SK-N-SH treated with all-trans-retinoic acid at 6 μM for 48 hours (cell line): ENCODE results near the gene LTF.

Source experiments
- ATAC-seq: fragments of 200-7000 bp; cut with Tn5 transposase; 3 replicates; pipeline ENCODE4 v1.9.1; 2020; ENCODE audit warnings: mild to moderate bottlenecking, moderate library complexity
- BACH2 ChIP-seq: fragments of 250-450 bp; sonication (Bioruptor Pico); IDR thresholded peaks from 2 replicates; pipeline ENCODE4 v1.9.0; 2021; ENCODE audit warnings: mild to moderate bottlenecking, borderline replicate concordance
- CSDC2 ChIP-seq: fragments of 250-450 bp; sonication (Bioruptor Pico); IDR thresholded peaks from 2 replicates; pipeline ENCODE4 v1.5.0; 2020; ENCODE audit warnings: mild to moderate bottlenecking, moderate library complexity
- CSRNP3 ChIP-seq: fragments of 250-450 bp; sonication (Bioruptor Pico); IDR thresholded peaks from 2 replicates; pipeline ENCODE4 v1.5.1; 2021; ENCODE audit warnings: mild to moderate bottlenecking, moderate library complexity
- ESRRG ChIP-seq: fragments of 250-450 bp; sonication (Bioruptor Pico); IDR thresholded peaks from 2 replicates; pipeline ENCODE4 v1.6.1; 2021; ENCODE audit warnings: mild to moderate bottlenecking
- ISL1 ChIP-seq: fragments of 250-450 bp; sonication (Bioruptor Pico); IDR thresholded peaks from 2 replicates; pipeline ENCODE4 v2.1.2; 2022; ENCODE audit warnings: mild to moderate bottlenecking, moderate library complexity
- OSR1 ChIP-seq: fragments of 250-450 bp; sonication (Bioruptor Pico); IDR thresholded peaks from 2 replicates; pipeline ENCODE4 v1.8.0; 2022; ENCODE audit warnings: moderate library complexity, mild to moderate bottlenecking, inconsistent platforms
- PATZ1 ChIP-seq: fragments of 250-450 bp; sonication (Bioruptor Pico); IDR thresholded peaks from 2 replicates; pipeline ENCODE4 v1.8.0; 2020; ENCODE audit warnings: mild to moderate bottlenecking, moderate library complexity, borderline replicate concordance
- PPARA ChIP-seq: fragments of 250-450 bp; sonication (Bioruptor Pico); IDR thresholded peaks from 2 replicates; pipeline ENCODE4 v1.5.0; 2020; ENCODE audit warnings: mild to moderate bottlenecking, borderline replicate concordance
- RARB ChIP-seq: fragments of 250-450 bp; sonication (Bioruptor Pico); IDR thresholded peaks from 2 replicates; pipeline ENCODE4 v1.8.0; 2021; ENCODE audit warnings: mild to moderate bottlenecking, moderate library complexity
- SNAI2 ChIP-seq: fragments of 250-450 bp; sonication (Bioruptor Pico); IDR thresholded peaks from 2 replicates; pipeline ENCODE4 v1.5.0; 2020; ENCODE audit warnings: mild to moderate bottlenecking, moderate library complexity
- TCF4 ChIP-seq: fragments of 250-450 bp; sonication (Bioruptor Pico); IDR thresholded peaks from 2 replicates; pipeline ENCODE4 v1.8.0; 2021; ENCODE audit warnings: mild to moderate bottlenecking, moderate library complexity, borderline replicate concordance
- TOX ChIP-seq: fragments of 250-450 bp; sonication (Bioruptor Pico); IDR thresholded peaks from 2 replicates; pipeline ENCODE4 v1.8.0; 2021; ENCODE audit warnings: mild to moderate bottlenecking, moderate library complexity, borderline replicate concordance
- ZC3H10 ChIP-seq: fragments of 250-450 bp; sonication (Bioruptor Pico); IDR thresholded peaks from 2 replicates; pipeline ENCODE4 v1.5.1; 2021; ENCODE audit warnings: mild to moderate bottlenecking, moderate library complexity
- ZFP3 ChIP-seq: fragments of 250-450 bp; sonication (Bioruptor Pico); IDR thresholded peaks from 2 replicates; pipeline ENCODE4 v1.5.0; 2020; ENCODE audit warnings: mild to moderate bottlenecking, moderate library complexity
- ZFP30 ChIP-seq: fragments of 450-650 bp; formaldehyde crosslinking; IDR thresholded peaks from 2 replicates; pipeline ENCODE4 v1.5.0; 2022; ENCODE audit warnings: mild to moderate bottlenecking, moderate library complexity
- ZNF565 ChIP-seq: fragments of 450-650 bp; formaldehyde crosslinking; conservative IDR thresholded peaks from 2 replicates; pipeline ENCODE4 v1.5.0; 2020; ENCODE audit warnings: low read depth, mild to moderate bottlenecking, moderate library complexity
- ZNF70 ChIP-seq: fragments of 450-650 bp; formaldehyde crosslinking; IDR thresholded peaks from 2 replicates; pipeline ENCODE4 v1.5.0; 2020; ENCODE audit warnings: mild to moderate bottlenecking, moderate library complexity
- TF ChIP-seq, protein P1 (sequence below): fragments of 250-450 bp; sonication (Bioruptor Pico); IDR thresholded peaks from 2 replicates; pipeline ENCODE4 v1.5.0; 2020; ENCODE audit warnings: mild to moderate bottlenecking, moderate library complexity

The LTF gene

DNA sequence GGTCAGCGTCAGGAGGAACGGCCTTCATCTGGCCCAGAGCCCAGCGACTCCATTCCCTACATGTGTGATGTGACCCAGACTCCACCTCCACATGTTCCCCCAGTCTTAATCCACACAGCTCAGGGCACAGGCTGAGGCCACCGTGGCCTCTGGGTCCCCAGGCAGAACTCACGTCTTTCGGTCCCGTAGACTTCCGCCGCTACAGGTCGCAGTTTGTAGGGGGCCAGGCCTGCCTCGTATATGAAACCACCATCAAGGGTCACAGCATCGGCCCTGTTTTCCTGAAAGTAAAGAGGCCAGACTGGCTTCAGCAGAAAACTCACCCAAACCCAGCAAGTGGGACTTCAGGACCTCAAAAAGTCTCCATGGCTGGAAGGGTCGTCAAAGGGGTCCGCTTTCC lies 8.6 kb downstream of the LTF start:
- no peak for ATAC-seq
- TF ChIP-seq SNAI2 (CRISPR knock-in tag) (no peak), ZFP3 (CRISPR knock-in tag) (no peak)
- TF ChIP-seq, all 23 proteins: peak for 0

- TF ChIP-seq ESRRG (no peak), PATZ1 (CRISPR knock-in tag) (no peak), ZNF565 (no peak), RARB (CRISPR knock-in tag) (no peak), ZNF70 (CRISPR knock-in tag) (no peak), BACH2 (CRISPR knock-in tag) (no peak), ISL1 (CRISPR knock-in tag) (no peak), ZC3H10 (CRISPR knock-in tag) (no peak), TCF4 (CRISPR knock-in tag) (no peak), SNAI2 (CRISPR knock-in tag) (no peak), ZFP3 (CRISPR knock-in tag) (no peak)
- TF ChIP-seq, protein P1, sequence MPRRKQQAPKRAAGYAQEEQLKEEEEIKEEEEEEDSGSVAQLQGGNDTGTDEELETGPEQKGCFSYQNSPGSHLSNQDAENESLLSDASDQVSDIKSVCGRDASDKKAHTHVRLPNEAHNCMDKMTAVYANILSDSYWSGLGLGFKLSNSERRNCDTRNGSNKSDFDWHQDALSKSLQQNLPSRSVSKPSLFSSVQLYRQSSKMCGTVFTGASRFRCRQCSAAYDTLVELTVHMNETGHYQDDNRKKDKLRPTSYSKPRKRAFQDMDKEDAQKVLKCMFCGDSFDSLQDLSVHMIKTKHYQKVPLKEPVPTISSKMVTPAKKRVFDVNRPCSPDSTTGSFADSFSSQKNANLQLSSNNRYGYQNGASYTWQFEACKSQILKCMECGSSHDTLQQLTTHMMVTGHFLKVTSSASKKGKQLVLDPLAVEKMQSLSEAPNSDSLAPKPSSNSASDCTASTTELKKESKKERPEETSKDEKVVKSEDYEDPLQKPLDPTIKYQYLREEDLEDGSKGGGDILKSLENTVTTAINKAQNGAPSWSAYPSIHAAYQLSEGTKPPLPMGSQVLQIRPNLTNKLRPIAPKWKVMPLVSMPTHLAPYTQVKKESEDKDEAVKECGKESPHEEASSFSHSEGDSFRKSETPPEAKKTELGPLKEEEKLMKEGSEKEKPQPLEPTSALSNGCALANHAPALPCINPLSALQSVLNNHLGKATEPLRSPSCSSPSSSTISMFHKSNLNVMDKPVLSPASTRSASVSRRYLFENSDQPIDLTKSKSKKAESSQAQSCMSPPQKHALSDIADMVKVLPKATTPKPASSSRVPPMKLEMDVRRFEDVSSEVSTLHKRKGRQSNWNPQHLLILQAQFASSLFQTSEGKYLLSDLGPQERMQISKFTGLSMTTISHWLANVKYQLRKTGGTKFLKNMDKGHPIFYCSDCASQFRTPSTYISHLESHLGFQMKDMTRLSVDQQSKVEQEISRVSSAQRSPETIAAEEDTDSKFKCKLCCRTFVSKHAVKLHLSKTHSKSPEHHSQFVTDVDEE (CRISPR knock-in tag), result no peak
- TF ChIP-seq, all 23 proteins: peak for 0
- ATAC-seq, result no peak
Observed at GRCh38 chr3:46455231-46456115, 9.2 kb downstream of the LTF start.

DNA sequence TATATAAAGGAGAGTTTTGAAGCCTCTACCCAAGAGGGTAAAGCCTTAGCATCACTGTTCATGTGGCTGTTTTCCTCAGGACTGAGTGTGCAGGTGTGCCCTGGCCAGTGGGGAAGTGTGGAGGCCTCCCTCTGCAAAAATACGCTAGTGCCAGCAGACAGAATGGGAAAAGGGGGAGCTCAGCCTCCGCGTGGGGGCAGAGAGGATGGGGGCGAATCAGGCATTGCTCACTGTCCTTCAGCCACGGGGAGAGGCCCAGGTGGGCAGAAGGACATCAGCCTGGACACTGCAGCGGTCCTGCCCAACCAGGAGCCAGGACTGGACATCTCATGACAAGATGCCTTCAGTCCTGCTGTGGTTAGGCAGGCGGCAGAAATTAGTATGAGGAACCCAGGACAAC lies 10.1 kb downstream of the LTF start:
- ATAC-seq, result no peak
- TF ChIP-seq CSRNP3 (CRISPR knock-in tag), result no peak
- no peak for TF ChIP-seq ZFP3 (CRISPR knock-in tag)
- TF ChIP-seq PPARA, result no peak
- no peak for TF ChIP-seq ZFP30
- TF ChIP-seq CSDC2 (CRISPR knock-in tag), result no peak
- no peak for TF ChIP-seq TCF4 (CRISPR knock-in tag)
- no peak for TF ChIP-seq ISL1 (CRISPR knock-in tag)
- no peak for TF ChIP-seq BACH2 (CRISPR knock-in tag)

DNA sequence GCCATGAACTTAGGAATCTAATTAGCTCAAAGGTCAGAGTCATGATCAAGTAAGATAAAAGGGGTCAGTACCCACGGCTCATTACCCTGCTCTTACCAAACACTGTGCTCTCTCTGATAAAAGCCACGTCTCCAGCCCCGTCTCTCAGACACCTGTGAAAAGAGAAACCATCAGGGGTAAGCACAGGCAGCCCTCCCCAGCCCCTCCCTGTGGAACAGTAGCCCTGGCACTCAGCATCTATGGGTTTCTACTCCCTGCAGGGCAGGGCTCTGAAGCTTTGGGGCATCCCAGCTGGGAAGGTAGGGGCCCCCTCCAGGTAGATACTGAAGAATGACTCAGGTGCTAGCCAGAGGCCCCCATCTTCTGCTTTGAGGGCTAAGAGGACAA lies 10.5 kb downstream of the LTF start:
- no peak for TF ChIP-seq RARB (CRISPR knock-in tag)
- no peak for TF ChIP-seq BACH2 (CRISPR knock-in tag)
- no peak for TF ChIP-seq OSR1 (CRISPR knock-in tag)
- TF ChIP-seq ISL1 (CRISPR knock-in tag), result no peak
- TF ChIP-seq SNAI2 (CRISPR knock-in tag), result no peak
- TF ChIP-seq CSRNP3 (CRISPR knock-in tag), result no peak
- TF ChIP-seq ZFP3 (CRISPR knock-in tag), result no peak
- no peak for TF ChIP-seq ZNF70 (CRISPR knock-in tag)
- TF ChIP-seq TCF4 (CRISPR knock-in tag), result no peak
- no peak for TF ChIP-seq TOX (CRISPR knock-in tag)
- TF ChIP-seq, all 23 proteins: peak for 0
- no peak for ATAC-seq
